Activated CD4-positive, alpha-beta T cell treated with anti-CD3 and anti-CD28 coated beads for 4 hours (primary cell): ENCODE results near the gene CCDC69.
"Not testable (repeated sequence)": the region's sequence is repeated elsewhere in the genome, so short reads cannot be mapped to it uniquely, and the experiment has no call there.

Experiments used
- DNase-seq, 2 donors: peaks; one replicate each; pipeline ENCODE4 v3.0.0-alpha.2; 2020

Gene CCDC69

DNA sequence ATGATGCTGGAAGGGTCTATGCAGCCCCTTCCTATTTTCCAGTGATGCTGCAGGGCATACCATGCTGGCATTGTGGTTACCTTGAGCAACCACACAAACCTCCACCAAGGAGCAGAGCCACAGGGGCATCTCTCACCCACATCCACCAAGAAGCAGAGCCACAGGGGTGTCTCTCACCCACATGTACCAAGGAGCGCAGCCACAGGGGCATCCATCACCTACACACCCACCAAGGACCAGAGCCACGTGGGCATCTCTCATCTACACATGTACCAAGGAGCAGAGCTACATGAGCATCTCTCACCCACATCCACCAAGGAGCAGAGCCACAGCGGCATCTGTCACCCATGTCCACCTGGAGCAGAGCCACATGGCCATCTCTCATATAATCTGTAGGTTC lies 20.3 kb upstream of the CCDC69 start:
- DNase-seq = no peak

DNA sequence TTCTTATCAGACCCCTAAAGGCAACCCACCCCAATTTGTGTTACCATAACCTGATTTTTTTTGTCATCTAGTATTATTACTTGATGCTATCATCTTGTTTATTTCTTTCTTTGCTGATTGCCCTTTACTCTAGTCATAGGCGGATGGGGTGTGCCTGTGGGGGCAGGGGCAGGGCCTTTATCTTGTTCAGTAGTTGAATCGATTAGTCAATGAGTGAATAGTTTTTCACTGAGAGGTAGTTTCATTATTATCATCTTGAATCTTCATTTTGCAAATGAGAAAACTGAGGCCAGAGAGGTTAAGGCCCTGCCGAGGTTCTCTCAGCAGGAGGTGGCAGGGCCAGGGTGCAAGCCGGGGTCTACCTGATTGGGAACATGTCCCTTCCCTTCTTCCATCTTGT lies 19.7 kb upstream of the CCDC69 start:
- no peak for DNase-seq

DNA sequence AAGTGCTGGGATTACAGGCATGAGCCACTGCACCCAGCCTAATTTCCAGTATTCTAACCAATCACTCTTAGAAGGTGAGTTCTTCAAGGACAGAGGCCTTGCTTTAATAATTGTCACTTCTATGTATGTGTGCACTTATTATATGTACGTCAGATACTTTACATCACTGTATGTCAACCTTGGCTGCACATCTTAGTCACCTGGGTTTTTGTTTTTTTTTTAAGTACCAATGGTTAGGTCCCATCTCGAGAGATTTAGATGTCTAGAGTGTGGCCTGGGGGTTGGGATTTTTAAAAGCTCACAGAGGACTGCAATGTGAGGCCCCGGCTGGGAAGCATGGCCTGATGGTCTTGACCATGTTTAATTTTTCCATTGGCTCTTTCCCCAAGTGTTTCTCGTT lies 19.2 kb upstream of the CCDC69 start:
- DNase-seq = no peak

DNA sequence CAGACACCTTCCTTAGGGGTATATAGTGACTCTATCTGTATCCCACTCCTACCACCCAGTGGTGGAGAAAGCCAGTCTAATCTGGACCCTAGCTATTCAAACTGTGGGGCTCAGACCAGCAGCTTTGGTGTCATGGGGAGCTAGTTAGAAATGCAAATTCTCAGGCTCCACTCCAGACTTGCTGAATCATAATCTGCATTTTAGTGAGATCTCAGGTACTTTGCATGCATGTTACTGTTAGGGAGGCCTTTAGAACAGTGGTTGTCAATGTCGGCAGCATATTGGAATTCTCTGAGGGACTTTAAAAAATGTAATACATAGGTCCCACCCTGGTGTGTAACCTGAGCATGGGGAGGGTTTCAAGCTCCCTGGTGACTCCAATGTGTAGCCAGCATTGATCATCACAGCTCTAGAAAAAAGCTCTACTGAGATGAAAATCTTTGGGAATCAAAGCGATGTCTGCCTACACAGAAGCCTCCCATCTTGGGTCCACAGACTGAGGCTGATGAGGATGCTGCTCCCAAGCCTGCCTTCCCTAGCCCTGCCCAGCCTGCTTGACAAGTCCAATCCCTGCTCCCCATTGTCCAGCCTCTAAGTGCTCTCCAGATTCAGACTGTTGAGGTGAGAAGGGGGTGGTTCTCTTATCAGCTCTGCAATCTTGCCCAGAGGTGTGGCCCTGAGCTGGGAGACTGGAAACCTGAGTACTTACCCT lies 17.2 kb upstream of the CCDC69 start:
- DNase-seq = no peak

DNA sequence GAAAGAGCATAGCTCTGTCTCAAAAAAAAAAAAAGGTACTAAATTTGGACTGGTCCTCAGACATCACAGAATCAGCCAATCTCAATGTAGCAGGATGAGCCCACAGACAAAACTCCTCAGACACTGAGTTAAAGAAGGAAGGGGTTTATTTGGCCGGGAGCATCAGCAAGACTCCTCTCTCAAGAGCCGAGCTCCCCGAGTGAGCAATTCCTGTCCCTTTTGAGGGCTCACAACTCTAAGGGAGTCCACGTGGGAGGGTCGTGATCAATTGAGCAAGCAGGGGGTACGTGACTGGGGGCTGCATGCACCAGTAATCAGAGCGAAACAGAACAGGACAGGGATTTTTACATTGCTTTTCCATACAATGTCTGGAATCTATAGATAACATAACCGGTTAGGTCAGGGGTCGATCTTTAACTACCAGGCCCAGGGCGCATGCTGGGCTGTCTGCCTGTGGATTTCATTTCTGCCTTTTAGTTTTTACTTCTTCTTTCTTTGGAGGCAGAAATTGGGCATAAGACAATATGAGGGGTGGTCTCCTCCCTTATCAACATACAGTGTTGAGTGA lies 16.5 kb upstream of the CCDC69 start:
- not testable (repeated sequence) for DNase-seq

DNA sequence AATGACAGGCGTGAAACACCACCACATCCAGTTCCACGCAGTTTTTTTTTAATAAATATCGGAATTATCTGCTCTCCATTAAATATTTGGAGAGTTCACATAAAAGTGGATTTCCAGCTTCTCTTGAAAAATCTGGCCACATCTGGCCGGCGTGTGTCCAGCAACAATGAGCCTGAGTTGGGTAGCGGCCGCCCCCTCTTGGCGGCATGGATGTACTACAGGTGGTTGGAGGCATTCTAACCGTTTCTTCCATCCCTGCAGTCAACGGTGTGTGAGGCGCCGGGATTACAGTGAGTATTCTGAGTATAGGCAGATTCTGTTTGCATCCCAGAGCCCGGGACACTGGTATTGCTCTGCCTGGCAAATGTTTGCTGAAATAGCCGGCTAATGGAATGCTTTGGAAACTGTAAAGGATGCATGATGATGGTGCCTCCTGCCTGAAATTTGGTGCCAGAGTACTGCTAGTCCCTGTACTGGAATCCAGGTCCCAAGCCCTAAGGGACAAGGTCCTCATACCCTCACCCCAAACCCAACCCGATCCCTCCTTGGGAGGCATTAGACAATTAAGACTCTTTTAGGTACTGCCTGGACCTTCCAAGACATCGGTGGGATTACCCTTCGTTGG lies 15.5 kb upstream of the CCDC69 start:
- DNase-seq = peak in 1 of 2 donors; percentile 64

DNA sequence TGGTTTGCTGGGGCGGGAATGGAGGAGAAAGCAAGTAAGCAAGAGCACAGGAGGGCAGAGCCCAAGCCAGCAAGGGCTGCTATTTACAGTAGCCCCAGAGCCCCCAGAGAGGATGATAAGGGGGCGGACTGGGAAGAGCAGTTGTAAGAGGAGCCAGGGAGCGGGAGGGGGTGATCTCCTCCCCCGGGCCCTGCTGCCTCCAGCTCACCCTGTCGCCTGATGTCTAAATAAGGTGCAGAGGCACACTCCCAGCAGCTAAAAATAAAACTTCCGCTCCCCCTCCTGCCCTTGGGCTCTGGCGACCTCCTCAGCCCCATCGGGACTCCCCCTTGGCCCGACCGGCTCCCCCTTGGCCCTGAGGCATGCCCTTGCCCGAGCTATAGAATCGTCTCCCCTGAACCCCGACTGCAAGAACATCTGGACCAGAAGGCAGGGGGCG lies 14.4 kb upstream of the CCDC69 start:
- DNase-seq = no peak

DNA sequence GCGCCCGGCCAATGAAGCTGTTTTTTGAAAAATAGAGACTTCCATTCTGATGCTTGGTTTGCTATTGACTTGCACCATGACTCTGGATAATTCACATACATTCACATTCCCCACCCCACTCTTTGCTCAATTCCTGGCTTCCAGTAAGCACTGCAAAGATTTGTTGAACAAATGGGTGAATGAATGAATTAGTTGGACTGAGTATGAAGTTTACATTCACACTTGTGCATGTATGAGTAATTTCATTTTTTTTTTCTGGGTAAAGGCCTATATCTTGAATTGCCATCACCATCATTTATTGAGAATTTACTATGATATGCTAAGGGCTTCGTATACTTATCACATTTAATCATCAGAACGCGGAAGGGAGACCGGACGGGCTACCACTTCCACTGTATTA lies 13.8 kb upstream of the CCDC69 start:
- DNase-seq = no peak

DNA sequence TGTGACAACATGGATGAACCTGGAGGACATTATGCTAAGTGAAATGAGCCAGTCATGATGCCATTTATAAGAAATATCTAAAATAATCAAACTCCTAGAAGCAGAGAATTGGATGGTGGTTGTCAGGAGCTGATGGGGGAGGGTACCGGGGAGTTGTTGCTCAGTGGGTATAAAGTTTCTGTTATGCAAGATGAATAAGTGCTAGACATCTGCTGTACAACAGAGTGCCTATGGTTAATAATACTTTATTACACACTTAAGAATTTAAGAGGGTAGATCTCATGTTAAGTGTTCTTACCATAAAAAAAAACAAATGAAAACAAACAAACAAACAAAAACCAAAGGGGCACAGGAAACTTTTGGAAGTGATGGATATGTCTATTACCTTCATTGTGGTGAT lies 13.0 kb upstream of the CCDC69 start:
- no peak for DNase-seq

DNA sequence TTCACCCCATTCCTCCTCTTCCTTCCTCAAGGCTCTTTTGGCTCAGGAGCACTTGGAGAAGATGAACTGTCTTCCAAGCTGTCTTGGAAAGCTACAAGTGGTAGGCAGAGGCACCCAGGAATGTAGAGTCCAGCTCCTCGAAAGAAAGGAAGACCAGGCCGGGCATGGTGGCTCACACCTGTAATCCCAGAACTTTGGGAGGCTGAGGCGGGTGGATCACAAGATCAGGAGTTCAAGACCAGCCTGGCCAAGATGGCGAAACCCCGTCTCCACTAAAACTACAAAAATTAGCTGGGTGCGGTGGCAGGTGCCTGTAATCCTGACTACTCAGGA lies 11.3 kb upstream of the CCDC69 start:
- DNase-seq = not testable (repeated sequence)

DNA sequence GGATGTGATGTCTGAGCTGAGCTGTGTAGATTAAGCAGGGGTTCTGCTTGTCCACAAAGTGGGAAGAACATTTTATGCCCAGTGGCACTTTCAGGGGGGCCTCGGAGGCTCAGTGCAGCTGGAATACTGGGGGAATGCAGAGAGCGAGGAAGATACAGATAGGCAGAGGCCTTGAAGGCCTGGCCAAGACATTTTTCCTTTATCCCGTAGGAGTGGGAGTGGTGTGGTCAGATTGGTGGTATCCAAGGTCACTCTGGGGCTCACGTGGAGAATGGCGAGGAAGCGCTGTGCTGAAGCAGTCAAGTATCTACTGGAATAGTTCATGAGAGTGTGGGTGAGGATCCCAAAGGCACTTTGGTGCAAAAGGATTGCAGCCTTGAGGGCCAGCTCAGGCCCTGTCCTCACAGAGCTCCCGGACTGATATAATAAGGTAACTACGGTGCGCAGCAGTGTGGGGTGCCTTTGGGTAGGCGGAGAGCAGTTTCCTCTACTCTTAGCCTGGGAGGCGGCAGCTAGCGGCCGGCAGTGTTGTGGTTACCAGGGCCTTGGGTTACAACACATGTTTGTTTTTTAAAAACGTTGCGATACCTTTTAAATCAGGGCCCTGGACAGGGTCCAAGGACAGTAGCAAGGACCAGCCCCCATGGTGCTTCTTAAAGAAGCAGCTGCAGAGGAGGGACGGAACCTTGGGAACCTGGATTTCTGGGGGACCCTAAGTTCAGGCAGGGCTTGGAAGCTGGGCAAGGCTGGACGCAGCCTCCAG lies 10.8 kb upstream of the CCDC69 start:
- DNase-seq = no peak

DNA sequence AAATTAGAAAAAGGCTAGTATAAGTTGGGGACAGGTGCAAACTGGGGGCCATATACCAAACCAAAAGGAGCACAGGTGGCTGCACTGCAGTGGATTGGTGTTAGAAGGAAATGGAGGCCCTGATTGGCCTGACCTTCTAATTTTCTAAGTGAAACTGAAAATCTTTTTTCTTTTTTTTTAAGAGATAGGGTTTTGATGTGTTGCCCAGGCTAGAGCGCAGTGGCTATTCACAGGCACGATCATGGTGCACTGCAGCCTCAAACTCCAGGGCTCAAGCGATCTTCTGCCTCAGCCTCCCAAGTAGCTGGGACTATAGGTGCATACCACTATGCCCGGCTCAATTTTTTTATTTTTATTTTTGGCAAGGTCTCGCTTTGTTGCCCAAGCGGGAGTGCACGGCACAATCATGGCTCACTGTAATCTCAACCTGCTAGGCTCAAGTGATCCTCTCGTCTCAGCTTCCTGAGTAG lies 9.8 kb upstream of the CCDC69 start:
- no peak for DNase-seq

DNA sequence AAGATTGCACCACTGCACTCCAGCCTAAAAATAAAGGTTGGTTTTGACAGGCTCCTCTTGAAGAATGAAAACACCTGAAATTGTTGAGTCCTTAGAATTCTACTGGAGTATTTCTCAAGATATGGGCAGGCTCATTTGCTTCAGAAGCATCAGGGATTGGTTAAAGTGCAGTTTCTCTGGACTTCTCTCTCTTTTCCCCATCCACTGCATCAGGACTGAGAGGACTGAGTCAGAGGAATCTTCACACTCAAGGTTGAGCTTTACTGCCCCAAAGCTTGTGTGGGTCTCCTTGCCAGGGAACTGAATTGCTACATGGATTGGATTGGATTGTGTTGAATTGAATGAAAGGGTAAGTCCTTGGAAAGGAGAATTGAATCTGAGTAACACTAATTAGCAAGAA lies 7.5 kb upstream of the CCDC69 start:
- DNase-seq = no peak

DNA sequence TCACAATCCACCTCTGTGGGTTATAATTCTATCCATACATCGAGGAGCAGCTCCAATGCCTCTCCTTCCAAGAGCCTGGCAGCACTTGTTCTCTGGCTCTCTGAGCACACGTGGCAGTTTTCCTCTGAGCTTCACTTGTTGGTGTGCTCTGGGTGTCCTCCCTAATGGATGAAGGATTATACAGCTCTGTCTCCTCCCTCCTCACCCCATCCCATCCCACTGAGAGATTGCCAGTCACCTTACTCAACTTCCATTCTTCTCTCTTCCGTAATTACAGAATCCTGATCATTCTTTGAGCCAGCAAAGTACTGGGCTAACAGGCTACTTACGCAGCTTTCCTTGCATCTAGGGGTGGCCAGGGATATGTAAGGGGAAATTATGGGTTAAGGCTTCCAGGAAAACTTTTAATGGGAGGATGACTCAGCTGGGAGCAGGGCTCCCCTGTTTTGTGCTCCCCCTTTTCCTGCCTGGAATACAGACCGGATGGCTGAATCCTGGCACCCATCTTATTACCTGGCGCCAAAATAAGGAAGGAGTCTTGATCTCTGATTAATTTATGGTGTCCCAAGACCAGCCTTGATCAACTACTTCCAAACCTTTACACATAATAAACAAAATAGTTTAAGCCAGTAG lies 6.3 kb upstream of the CCDC69 start:
- DNase-seq = no peak

DNA sequence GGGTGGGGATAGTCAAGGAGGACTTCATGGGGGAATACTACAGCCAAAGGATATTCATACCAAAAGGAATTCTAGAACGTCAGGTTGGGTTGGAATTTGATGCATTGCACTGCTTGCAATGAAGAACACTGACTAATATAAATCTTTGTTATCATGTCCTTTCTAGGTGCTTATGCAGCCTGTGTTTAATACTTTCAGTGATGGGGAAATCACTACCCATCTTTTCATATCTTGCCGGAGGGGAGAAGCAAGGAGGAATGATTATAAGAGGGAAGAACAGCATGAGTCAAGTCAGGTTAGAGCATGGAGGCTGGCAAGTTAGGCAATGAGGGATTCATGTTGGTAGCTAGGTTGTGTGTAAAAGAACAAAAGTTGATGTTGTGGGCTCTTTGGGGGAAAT lies 5.1 kb upstream of the CCDC69 start:
- no peak for DNase-seq

DNA sequence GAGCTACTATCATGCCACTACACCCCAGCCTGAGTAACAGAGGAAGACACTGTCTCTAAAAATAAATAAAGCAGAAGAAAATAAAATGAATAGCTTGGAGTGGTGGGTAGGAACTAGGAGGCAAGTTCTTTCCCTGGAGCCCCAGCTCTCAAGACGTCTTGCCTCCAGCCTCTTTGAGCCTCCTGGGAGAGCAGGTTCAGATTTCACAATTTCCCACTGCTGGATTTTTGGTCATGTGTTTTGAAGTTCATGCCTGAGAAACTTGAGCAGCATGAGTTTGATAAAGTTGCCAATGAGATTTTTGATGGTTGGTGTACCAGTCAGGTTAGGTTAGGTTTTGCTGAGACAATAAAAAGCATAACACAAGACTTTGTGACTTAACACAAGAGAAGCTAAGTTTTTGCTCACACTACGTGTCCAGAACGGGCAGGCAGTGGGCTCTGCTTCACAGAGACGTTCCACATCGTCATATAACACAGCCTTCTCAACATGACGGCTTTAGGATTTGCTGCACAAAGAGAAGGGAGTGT lies 4.1 kb upstream of the CCDC69 start:
- no peak for DNase-seq

DNA sequence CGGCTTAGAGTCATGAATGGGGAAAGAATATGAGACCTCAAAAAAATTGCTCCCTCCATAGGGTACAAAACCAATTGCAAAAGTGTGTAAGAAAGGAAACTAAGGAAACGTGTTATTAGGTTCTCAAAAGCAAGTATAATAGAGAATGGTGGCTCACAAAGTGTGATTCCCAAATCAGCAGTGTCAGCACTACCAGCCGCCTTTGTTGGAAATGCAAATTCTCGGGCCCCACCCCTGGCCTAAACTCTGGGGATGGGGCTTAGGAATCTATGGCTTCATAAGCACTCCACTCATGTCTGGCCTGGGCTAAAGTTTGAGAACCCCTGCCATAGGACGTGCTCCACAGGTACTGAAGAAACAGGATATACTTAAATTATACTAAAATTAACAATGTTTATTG lies 1.6 kb upstream of the CCDC69 start:
- no peak for DNase-seq

DNA sequence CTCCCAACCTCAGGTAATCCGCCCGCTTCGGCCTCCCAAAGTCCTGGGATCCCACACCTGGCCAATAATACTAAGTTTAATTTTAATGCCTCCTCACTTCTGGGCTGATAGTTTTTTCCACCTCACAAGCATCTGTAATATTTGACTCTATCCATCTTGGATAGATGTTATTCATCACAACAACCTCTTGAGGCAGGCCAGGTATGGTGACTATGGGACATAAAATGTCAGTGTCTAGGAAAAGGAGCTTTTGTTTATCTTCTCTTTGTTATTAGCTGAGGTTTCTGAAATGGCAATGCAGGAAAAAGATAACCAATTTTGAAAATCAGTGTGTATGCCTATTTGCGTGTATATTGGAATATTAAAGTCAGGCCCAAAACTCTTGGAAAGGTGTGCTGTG lies 1.2 kb upstream of the CCDC69 start:
- no peak for DNase-seq

DNA sequence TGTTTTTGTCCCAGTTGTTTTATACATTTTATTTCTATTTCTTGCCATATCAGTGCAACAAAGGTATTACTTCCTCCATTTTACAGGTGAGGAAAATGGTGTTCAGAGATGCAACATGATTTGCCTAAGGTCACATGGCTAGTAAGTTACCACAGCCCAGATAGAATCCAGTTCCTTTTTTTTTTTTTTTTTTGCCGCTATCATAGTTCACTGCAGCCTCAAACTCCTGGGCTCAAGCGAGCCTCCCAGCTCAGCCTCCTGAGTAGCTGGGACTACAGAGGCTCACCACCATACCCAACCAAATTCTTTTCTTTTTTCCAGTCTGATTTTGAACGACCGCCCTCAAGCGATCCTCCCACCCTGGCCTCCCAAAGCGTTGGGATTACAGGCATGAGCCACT lies 480 bp upstream of the CCDC69 start:
- no peak for DNase-seq

DNA sequence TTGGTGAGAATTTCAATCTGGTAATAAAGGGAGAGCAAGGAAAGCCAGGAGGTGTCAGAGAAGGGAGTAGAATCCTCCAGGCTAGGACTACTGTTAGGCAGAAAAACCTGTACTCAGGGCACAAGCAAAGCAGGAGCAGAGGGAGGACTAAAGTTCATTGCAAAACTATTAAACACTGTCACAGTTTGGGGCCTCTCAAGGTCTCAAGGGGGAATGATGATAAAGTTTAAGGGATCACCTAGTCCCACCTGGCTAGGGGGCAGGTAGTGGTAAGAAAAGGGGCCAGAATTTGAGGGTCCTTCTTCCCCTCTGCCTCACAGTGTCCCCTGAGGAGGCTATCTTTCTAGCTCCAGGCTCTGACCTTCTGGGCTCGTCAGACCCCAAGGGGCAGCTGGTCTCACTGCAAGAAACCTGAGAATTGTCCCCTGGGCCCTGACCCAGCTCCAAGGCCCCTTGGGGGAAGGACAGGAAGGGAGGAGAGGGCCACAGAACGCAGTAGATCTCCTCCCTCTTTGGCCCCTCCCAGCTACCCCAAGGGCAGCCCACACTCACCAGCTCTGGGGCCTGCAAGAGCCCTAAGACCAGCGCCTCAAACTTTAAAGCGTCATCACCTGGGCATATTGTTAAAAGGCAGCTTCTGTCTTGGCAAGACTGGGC lies 974 bp downstream of the CCDC69 start:
- DNase-seq = peak in 1 of 2 donors; percentile 42

DNA sequence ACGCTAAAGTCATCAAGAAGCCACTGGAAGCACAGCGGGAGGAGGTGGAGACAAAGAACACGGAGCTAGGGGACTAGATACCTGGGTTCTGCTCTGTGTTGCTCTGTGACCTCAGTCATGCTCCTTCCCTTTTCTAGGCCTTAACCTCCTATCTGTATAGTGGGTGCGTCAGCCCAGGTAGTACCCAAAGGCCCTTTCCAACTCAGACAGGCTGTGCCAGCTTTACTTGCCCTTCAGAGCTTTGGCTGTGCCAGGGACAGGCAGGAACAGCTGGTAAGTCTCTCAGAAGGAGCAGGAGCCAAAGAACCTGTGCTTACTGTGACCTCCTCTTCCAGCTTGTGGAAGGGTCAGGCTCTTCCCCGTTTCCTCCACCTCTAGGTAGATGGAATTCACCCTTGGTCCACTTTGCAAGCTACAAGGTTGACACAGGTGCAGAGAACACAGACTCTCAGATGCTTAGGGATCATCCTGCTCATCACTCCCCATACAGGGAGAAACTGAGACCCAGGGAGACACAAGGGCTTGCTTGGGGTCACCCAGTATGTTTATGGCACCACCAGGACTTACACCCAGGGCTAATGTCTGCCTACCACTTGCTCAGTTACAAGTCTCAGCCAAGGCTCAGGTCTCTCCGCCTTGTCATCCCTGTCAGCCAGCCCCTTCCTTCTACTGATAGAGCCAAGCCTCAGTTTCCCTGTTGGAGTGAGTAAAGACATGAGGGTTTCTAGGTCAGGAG lies 1.7 kb downstream of the CCDC69 start:
- DNase-seq = no peak

DNA sequence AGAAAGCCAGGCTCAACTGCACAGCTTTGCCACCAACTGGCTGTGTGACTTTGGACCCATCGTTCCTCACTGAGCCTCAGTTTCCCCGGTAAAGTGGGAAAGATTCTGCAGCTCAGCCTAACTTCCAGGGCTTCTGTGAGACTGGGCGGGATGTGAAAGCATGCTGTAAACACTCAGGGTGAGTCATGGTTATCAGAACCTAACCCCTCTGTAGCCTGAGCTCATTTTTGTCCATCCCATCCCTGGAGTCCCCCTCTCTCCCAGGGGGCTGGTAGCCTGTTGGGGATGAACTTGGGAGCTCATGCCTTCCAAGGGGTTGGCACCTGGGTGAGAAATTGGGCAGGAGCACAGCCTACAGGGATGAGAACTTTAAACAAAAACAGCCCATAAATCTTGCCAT lies 2.3 kb downstream of the CCDC69 start:
- no peak for DNase-seq
